HG03095 (cell line): ENCODE measurements around the gene PDZRN4.
"Not testable (repeated sequence)": the region's sequence is repeated elsewhere in the genome, so short reads cannot be mapped to it uniquely, and the experiment has no call there.

Experiments
- ATAC-seq: cut with Tn5 transposase; IDR thresholded peaks from one replicate; pipeline ENCODE4 v1.9.1; 2021; ENCODE audit warnings: moderate library complexity; ENCODE audit not compliant: unreplicated experiment

The PDZRN4 gene

DNA sequence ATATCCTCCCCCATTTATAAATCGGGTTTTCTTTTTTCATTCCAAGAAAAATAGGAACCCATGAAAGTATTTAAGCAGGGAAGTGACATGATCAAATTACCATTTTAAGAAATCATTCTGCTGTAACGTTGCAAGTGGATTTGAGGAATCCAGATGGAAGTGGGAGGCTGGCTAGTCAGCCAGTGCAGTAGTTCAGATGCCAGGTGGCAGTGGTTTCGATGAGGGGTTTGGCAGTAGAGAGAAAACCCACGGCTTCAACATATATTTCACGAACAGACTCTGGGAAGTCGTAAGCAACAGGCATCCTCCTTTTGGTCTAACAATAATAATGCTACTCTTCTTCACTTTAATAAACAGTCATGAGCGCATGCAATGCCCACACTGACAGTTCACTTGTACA is 25.0 kb downstream of the PDZRN4 start:
- no peak for ATAC-seq

DNA sequence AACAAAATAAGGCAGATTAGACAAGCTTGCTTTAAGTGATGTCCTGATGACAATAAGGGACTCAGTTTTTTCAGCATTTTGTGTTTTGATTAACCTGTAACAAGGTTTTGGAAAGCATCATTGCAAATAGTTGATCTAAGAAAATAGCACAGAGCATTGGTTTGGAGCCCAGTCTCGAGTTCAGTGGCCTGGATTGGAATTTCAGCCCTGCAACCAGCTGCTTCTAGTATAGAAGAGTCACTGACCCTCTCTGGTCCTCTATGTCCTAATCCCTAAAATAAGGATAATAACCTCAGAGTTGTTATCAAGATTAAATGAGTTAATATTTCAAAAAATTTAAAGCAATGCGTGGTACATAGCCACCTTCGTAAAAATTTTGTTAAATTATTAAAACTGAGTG is 25.5 kb downstream of the PDZRN4 start:
- no peak for ATAC-seq

DNA sequence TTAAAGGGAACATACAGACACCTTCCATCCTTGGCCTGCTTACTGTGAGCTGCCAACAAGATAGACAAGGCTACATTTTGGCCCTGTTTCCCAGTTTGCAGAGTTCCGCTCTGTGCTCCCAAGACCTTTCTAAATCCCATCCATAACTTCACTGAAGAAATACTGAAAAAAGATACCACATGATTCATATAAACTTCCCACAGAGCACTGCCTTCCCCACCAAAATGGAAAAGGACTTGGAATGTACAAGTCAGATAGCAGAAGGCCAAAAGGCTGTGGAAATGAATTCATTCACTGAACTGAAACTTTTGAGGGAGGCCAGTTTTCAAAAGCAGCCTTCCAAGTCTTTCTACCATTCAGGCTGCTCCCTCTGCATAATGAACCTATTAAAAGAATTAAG is 29.6 kb downstream of the PDZRN4 start:
- ATAC-seq = no peak

DNA sequence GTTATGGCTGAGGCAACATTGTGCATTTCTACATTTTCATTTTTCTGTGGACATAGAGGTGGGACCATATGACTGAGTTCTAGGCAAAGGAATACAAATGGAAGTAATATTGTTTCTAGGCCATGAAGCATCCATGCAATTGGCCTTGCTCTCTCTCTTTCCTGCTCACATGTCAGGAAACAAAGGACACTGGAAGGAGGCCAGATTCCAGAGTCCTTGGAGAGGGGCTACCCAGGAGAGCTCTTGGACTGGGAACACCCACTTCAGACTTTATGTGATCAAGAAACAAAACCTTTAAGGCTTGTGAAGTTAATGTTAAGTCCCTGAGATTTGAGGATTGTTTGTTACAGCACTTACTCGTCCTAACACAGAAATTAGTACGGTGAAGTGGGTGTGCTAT is 32.8 kb downstream of the PDZRN4 start:
- no peak for ATAC-seq

DNA sequence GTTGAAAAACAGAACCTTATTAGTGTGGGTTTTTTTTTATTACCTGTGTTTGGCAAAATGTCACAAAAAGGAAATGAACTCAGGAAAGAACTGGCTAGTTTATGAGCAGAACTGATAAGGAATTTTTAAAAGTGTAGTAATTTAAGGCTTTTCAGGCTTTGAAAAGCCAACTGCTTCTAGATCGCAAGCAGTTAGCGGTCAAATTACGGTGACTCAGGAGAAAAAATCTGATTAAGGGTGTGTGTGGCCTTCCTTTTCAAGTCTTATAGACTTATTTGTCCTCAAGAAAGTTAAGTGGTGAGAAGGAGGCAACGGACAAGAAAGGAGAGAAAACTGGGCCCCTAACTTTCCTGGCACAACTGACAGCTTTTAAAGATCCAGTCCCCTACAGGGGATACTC is 33.4 kb downstream of the PDZRN4 start:
- no peak for ATAC-seq

DNA sequence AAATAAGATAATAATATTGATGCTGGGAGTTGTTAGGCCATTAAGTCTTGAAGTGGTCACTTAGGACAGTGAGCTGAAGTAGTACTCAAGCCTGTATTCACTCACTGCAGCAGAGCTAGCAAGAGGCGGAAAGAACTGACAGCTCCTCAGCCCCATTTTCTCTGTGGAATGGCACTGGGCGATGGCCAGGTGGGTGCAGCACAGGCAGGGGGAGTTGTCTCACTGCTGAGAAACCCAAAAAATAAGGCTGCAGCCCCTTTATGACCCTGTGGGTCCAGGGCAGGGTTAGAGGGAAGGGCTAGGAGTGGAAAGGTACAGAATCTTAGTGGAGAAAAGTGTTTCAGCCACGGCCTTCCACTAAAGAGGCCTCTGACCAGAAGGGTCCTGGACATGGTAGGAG is 35.5 kb downstream of the PDZRN4 start:
- no peak for ATAC-seq

DNA sequence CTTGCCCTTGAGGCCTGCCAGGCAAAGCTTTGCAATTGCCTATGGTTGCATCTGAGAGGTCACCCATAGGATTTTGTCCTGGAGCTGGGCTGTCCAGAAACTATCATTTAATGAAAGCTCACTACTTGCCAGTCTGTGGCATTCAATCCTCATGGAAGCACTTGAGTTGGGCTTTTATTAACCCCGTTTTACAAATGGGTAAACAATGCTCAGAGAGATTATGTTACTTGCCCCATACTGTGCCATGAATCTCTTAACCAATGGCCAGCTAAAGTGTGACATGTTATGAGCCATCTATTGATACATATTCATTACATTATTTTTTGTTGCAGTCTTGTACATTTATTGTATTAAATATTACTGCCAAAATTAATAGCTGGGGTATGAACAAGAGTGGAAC is 35.9 kb downstream of the PDZRN4 start:
- ATAC-seq = no peak

DNA sequence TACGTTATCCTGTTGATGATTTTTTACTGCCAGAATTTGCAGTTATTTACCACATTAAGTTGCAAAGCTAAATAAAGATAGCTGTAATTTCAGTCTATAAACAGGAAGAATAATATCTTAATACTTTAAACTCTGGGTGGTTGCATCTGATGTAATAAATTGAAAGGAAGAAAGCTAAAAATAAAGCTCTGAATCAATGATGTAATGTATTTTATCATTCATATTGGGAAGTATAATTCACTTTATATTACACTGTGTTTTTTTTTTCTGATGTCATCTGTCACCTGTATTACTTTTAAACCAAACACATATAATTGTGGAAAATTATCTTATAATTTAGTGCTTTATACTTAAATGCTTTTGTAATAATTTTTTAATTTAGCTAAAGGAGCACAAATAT is 37.1 kb downstream of the PDZRN4 start:
- ATAC-seq = no peak

DNA sequence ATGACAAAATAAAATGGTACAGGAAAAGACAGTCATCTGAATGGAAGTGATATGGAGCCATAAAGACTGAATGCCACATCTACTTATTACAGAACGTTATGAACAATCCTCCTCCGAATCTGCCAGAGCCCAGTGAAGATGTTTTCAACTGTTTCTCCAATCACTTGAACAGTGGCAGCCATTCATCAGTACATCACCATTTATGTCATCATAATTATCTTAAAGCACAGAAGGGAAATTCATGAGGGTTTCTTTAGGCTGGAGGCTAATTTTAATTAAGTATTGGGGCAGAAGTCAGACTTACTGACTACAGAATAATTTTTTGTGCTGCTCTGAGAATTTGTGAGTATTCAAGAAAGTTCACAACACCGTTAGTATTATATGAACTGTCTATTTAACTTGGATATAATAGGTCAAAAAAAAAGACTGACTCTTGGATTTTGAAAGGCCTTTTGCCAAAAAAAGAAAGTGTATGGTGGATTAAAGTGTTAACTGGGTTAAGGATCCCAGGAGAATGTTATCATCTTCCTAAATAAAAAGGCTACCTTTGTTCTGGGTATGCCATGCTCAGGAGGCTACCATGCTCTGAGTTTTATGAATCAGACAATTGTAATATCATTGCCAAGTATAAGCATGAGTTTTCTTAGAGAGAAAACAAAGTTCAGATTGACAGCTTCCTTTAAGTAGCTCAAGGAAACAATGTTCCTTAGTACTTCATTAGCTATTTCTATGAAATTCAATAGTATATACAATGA is 40.1 kb downstream of the PDZRN4 start:
- no peak for ATAC-seq

DNA sequence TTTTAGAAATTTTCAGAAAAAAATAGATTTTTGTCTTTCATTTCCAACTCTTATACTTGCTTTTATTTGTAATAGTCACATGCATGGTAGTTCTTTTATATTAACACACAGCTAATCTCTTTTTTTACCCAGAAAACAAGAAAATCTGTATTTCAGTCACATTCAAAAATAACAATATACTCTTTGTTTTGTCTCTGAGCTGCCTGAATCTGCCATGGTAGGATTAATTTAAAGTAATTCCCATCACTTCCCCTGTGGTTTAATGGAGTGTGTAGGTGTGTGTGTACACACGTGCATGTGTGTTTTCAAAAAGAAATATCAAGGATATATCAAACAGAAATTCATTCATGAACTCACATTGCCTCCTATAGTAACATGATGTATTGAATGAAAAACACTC is 42.6 kb downstream of the PDZRN4 start:
- ATAC-seq = no peak

DNA sequence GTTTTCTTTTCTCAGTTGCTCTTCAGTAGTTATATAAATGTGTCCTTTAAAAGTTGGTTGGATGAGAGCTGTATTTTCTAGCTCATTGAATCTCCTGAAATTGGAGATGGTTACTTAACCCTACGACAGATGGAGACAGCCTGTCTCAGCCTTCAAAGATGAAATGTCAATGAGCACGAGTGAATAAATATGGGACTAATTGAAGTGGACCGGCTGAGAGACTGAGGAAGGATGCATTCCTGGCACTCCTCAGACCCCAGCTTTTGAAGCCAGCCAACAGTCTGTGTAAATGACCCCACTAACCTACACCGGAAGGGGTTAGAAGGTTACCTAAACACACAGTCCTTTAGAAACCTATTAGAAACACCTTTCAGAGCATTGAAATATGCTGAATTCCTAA is 46.6 kb downstream of the PDZRN4 start:
- ATAC-seq = no peak

DNA sequence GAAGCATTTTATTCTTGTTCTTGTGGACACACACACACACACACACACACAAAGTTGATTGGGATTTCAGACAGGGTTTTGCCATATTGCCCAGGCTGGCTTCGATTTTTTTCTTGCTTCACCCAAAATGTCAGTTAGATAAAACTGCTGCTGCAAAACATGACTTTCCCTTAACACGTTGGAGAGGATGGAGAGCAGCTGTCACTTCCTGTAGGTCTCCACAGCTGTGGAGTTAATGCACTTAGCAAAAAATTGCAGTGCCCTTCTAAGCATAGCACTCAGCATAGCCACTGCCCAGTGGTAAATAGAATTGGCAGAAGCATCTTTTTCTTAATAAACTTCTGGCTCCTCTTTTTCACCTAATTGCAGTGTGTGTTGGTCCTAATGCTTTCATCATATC is 54.5 kb downstream of the PDZRN4 start:
- no peak for ATAC-seq

DNA sequence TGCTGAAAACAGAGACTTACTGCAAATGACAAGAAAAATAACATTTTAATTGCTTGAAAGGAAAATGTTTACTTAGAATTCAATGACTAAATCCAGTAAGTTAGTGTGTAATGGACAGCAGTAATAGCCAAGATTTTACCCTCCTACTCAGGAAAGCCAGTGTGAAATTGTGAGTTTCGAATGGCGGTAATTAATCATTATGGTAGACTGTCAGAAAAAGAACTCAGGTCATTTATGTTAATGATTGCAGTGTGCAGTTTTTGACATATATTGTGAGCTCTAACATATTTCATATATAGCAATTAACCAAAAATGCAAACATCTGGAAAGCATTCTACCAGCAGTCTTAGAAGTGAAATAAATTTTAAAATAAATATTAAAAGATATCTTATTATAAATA is 60.3 kb downstream of the PDZRN4 start:
- no peak for ATAC-seq

DNA sequence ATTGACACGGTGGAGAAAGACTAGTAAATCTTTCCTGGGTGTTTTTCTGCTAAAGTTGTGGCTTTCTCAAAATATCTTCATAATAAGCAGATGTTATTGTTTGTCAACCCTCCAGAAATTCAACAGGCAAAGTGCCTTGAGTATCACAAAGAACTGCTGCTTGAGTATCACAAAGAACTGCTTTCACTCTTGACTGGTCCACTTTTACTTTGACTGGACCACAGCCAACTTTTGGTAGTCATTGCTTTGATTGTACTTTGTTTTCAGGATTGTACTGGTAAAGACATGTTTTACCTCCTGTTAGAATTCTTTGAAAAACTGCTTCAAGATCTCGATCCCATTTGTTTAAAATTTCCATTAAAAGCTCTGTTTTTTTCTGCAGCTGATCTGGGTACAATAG is 62.6 kb downstream of the PDZRN4 start:
- no peak for ATAC-seq

DNA sequence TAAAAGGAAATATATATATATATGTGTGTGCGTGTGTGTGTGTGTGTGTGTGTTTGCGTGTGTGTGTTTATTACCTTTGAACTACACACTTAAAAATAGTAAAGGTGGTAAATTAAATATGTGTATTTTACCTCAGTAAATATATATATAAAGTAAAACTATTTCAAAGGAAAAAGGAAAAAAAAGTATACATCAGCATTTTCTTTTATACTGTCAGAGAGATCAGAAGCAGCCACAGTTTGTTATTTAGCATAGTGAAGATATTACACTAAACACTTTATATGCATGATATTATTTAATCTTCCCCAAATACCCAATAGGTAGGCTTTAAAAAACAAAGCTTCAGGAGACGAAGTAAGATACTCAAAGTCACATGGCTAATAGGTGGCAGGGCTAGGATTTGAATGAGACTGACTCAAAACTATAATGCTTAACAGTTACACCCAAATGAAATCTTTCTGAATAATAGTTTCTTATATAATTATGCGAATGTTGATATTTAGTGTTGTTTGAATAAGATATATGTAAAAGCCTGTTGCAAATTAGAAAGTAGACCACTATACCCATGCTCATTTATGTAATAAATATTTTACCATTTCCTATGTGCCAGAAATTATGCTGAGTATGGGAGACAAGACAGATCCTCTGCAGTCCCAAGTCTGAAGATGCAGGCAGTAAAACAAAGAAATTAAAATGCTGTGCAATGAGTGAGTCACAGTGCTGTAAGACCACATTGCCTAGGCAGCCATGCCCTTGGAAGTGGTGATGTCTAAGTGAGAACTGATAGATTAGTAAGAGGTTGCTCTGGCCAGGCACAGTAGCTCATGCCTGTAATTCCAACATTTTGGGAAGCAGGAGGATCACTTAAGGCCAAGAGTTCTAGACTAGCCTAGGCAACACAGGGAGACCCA is 66.1 kb downstream of the PDZRN4 start:
- no peak for ATAC-seq

DNA sequence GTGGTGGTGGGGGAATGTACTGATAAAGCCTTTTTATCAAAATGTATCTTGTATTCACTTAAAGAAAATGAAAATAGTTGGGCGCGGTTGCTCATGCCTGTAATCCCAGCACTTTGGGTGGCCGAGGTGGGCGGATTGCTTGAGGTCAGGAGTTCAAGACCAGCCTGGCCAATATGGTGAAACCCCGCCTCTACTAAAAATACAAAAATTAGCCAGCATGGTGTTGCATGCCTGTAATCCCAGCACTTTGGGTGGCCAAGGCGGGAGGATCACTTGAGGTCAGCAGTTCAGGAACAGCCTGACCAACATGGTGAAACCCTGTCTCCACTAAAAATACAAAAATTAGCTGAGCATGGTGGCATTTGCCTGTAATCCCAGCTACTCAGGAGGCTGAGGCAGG is 75.1 kb downstream of the PDZRN4 start:
- not testable (repeated sequence) for ATAC-seq

DNA sequence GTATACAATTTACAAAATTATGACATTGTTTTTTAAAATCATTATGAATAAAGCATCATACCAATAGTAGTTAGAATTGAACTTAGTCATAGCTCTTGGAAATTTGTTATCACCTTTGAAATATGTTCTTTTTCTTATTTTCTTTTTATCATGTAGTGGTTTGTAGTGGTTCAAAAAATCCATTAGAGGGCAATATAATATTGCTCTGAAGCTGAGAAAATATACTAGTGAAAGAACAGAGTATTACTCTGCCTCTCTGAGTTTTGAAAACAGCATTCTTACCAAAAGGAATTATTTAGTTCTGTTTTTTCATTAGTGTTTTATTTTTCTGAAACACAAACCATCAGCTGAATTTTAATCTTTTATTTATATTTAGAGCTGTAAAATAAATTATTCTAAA is 76.2 kb downstream of the PDZRN4 start:
- ATAC-seq = no peak

DNA sequence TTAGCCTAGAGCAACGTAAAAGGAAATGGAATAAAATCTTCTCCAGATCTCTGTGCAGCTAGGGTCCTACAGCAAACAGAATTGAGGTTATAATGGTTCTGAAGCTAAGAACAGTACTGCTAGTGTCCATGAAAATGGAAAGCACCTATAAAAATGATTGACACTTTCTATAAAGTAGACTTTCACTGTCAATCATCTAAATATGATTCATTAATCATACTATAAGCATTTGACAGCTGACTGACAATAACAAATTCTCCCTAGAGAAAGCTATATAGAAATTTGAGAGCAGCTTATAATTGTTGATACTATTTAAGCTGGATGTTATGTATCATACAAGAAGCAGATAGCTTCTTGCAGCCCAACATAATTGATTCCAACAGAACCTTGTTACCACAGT is 80.9 kb downstream of the PDZRN4 start:
- no peak for ATAC-seq

DNA sequence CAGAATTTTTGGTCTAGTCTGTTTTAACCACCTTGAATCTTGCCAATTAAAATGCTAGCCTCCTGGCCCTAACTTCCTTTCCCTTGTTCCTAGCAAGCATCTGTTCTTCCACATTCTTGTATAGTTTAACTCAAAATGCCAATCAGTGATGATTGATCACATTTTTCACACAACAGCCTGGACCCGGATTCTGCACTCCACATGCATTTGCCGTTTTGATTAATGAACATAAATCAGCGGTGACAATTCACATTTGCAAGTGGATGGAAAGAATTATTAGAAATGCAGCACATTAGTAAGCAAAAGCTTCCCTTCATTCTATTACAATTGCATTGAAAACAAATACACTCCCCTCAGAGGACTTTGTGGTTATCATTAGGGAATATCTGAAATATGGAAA is 83.4 kb downstream of the PDZRN4 start:
- no peak for ATAC-seq

DNA sequence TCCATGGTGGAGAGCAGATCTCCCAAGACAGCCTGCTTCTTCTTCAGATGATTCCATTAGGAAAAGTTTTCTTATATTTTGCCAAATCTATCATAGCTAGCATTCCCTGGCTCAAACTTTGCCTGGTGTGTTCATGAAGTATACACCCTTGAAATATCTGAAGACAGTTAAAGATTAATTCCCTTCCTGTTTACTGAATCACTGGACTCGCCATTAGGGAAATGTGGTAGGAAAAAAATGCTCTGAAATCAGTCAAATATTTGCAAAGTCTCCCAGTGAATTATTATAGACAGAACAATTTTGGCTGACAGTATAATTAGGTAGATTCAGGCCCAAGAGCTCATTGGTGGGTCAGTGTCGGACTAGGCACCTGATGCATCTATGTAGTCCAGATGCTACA is 86.5 kb downstream of the PDZRN4 start:
- ATAC-seq = no peak

DNA sequence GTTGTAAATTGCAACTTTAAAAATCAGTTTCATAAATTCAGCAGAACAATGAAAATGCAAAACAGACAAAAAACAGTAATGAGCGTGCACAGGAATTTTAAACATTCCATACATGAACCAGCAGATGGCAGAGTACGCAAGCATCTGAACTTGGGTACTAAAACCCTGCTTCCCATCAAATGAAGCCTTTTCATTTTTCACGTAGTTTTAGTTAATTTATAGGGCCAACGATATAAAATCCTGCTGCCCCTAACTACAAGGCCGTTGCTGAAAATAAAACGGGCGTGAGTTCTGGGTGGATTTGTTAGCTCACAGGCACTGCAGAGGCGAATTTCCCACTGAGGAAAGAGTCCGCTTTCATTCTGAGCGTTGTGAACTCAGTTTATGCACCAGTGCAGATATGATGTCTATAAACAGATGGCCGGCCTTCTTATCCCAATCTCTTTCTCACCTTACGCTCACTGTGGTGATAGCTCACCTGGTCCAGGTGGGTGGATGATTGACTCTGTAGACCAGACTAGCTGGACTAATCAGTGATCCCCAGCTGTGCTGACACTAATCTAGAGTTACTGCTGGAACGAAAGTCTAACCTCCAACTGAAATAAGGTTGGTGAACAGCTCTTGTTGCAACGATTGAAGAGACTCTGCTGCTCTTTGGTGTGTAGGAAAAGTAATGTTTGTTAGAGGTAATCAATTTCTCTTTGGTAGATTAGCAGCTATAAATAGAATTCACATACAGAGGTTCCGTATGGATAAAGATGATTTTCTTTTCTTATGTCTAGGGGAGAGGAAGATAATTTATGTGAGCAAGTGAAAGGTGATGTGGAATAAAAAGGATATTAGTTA is 89.2 kb downstream of the PDZRN4 start:
- ATAC-seq = no peak

DNA sequence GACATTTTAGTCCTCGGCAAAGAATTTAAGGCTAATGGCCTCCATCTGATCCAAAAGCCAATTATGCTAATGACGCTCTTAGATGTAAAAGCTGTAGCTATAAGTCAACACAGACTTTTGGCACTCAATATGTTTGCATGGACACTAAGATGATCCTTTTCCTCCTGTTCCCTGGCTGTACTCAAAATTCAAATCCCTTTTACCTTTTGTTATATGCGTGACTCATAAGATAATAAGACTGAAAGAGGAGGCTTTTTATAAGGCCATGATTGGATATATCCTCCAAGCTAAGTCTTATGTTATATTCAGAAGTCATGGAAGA is 89.8 kb downstream of the PDZRN4 start:
- ATAC-seq = no peak
